G401.6 (cell line): ENCODE results near the gene ECEL1.
"Not testable (repeated sequence)": the region's sequence is repeated elsewhere in the genome, so short reads cannot be mapped to it uniquely, and the experiment has no call there.

ENCODE experiments used
- FAIRE-seq: peaks from 2 replicates; lab custom pipeline; 2012; peaks lifted over from hg19 to GRCh38; lab: Jason Lieb, UNC

ECEL1 gene

GRCh38 chr2:232487385-232488096 lies at the start of gene ECEL1:
ECEL1 (minus strand) TSS chr2:232487834; CDS start chr2:232486653, 1,181 bp downstream.
- FAIRE-seq, result no peak

- FAIRE-seq, result no peak
Measured at GRCh38 chr2:232537079-232537478, 49.4 kb upstream of the ECEL1 start.

- FAIRE-seq, result no peak
Measured at GRCh38 chr2:232535761-232536530, 48.3 kb upstream of the ECEL1 start.

GRCh38 chr2:232534940-232535651 lies 47.5 kb upstream of the ECEL1 start:
- FAIRE-seq, result no peak

- no peak for FAIRE-seq
Measured at GRCh38 chr2:232533944-232534710, 46.5 kb upstream of the ECEL1 start.

GRCh38 chr2:232532821-232533220 lies 45.2 kb upstream of the ECEL1 start:
- FAIRE-seq, result not testable (repeated sequence)

GRCh38 chr2:232532419-232532818 lies 44.8 kb upstream of the ECEL1 start:
- no peak for FAIRE-seq

GRCh38 chr2:232530626-232531260 lies 43.1 kb upstream of the ECEL1 start:
- no peak for FAIRE-seq

GRCh38 chr2:232529806-232530547 lies 42.3 kb upstream of the ECEL1 start:
- no peak for FAIRE-seq

GRCh38 chr2:232528746-232529460 lies 41.3 kb upstream of the ECEL1 start:
- no peak for FAIRE-seq

GRCh38 chr2:232527905-232528470 lies 40.4 kb upstream of the ECEL1 start:
- no peak for FAIRE-seq

GRCh38 chr2:232526372-232526941 lies 38.8 kb upstream of the ECEL1 start:
- FAIRE-seq, result no peak

- no peak for FAIRE-seq
Measured at GRCh38 chr2:232525791-232526371, 38.2 kb upstream of the ECEL1 start, which contains the start of gene CHRND. CHRND (plus strand) TSS chr2:232526160; CDS start chr2:232526216, 56 bp downstream.

- no peak for FAIRE-seq
Measured at GRCh38 chr2:232525199-232525598, 37.6 kb upstream of the ECEL1 start.

GRCh38 chr2:232524771-232525170 lies 37.1 kb upstream of the ECEL1 start:
- FAIRE-seq, result no peak

GRCh38 chr2:232523682-232524597 lies 36.3 kb upstream of the ECEL1 start:
- FAIRE-seq, result no peak

GRCh38 chr2:232523402-232523681 lies 35.7 kb upstream of the ECEL1 start:
- no peak for FAIRE-seq
